NCI-H2107 (cell line): ENCODE results near the gene TTLL4.

Experiments used
- DNase-seq: peaks from one replicate; lab custom pipeline; 2025; lab: John Stamatoyannopoulos, UW

Gene TTLL4

DNA sequence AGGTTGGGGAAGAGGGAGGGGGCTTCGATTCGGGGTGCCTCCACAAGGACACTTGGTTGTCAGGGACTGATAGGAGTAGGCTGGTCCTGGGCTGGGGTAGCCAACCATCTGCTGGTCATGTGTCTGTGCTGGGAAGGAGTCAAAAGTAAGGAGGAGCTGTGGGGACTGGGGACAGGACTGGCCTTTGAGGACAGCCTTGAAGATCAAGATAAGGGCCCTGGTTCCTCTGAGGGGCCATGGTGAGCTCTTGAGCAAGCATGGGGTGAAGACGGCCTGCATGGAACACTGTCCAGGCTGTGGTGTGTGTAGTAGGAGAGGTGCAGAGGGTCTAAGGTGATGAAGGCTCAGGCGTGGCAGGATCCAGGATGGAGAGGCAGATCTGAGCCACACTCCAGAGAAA, 73.1 kb downstream of the TTLL4 start:
- DNase-seq, result no peak

DNA sequence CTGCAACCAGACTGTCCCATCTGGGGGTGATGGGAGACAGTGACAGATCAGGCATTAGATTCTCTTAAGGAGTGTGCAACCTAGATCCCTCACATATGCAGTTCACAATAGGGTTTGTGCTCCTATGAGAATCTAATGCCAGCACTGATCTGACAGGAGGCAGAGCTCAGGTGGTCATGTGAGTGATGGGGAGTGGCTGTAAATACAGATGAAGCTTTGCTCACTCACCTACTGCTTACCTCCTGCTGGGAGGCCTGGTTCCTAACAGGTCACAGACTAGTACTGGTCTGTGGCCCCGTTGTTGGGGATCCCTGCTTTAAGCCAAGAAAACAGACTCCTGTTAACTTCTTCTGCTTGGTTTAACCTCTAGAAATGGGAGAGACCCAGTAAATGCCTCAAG, 74.5 kb downstream of the TTLL4 start:
- no peak for DNase-seq

DNA sequence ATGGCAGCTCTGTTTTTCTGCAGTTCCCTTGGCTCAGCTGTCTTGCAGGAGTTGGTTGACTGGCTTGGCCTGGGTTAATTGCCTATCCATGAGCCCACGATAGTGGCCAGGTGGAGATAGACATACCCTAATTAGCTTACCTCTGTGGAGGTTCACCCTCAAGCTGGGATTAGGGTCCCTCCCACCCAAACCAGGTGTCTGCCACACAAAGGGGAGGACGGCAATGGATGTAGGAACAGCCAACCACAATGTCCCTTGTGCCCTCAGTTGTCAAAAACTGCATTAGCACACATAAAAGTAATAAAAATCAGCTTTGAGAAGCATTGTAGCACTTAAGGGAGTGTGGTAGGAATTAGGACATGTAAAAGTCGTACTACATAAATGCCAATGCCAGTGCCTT, 75.5 kb downstream of the TTLL4 start:
- DNase-seq, result no peak

GRCh38 chr2:218788529-218789255, 78.1 kb downstream of the TTLL4 start:
- no peak for DNase-seq

DNA sequence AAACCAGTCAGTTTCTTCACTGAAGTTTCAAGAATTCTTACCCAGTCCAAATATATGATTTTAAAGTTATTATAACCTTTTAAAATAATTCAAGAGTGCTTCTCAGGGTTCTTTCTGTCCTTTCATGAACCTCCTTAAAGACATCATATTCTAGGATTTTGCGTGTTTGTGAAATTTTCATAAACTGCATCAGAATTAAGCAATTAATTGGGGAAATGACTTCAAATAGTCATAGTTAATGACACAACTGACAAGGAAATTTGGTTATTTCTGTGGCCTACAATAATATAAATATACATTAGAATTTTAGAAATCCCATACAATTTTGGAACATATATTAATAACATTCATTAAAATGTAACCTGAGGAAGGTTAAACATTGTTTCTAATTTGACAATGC, 81.8 kb downstream of the TTLL4 start:
- DNase-seq, result no peak

DNA sequence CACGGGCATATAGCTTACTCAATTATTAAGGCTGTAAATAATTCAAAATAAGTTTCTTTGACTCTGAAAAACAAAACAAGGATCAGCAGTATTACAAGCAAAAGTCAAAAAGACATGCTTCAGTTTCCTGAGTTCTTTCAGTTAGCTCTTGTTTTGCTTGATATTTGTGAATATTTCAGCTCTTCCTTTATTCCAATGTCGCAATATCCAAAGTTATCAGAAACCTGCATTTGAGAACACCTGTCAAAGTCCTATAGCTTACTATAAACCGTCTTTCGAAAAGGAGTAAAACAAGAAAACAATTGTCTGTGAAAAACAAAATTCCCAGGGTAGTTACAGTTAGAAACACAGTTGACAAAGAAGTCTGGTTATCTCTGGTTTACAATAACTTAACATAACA, 86.1 kb downstream of the TTLL4 start:
- no peak for DNase-seq

DNA sequence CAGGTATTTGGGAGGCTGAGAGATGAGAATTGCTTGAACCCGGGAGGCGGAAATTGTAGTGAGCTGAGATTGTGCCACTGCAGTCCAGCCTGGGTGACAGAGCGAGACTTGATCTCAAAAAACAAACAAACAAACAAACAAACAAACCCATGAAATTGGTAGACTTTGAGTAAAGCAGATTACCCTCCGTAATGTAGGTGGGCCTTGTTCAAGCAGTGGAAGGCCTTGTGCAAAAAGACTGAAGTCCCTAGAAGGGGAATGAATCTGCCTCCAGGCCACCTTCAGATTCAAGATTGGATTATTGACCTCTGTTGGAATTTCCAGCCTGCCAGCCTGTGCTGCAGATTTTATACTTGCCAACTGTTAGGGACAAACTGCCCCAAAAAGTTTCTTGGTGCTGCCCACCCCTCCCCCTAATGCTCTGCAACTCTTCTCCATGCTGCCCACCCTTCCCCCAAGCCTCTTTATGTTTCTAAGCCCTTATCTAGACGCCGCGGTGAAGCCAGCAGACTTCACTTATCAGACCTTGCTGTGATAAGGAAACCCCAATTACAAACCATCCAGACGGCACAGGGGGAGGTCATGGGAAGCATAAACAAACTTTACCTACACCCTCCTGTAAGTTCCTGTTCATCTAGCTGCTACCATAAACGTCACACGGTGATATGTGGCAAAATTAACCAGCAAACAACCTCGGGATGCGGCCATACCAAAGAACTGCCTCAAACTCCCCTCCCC, 88.3 kb downstream of the TTLL4 start:
- no peak for DNase-seq

GRCh38 chr2:218799990-218800389, 89.4 kb downstream of the TTLL4 start:
- DNase-seq, result no peak

GRCh38 chr2:218802386-218802994, 91.9 kb downstream of the TTLL4 start:
- no peak for DNase-seq

GRCh38 chr2:218804817-218805216, 94.2 kb downstream of the TTLL4 start:
- no peak for DNase-seq
